ENCODE results near the gene SOHLH1.
"Not testable (repeated sequence)": the region's sequence is repeated elsewhere in the genome, so short reads cannot be mapped to it uniquely, and the experiment has no call there.

SOHLH1 gene

DNA sequence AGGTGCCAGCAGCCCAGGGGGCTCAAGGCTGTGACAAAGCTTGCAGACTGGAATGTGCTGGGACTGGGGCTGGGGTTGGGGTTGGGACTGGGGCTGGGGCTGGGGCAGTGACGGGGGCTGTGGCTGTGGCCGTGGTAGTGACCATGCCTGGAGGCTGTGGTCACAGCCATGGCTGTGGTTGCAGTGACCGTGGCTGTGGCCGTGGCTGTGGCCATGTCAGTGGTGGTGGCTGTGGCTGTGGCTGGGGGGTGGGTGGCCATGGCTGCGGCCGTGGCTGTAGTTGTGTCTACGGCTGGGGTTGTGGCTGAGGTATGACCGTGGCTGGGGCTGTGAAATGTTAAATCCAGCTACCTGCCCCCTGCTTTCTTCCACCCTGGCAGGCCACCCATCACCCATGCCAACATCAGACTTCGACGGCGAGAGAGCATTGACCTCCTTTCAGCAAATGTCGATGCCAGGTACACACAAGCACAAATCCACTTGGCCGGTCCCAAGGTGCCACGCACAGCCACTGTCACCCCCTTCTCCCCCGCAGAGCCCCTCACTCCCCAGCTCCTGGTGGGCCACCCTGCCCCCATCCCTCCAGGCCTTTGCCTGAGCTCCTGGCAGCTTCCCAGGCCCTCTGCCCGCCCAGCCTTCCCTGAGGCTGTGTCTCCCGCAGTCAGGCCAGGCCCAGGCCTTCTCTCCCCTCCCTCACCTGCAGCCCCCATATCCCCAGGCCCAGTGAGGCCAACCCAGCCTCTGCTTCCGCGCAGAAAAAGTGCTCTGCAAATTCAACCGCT is 20.9 kb downstream of the SOHLH1 start:
- no peak for DNase-seq (ENCODE audit: low spot score)

DNA sequence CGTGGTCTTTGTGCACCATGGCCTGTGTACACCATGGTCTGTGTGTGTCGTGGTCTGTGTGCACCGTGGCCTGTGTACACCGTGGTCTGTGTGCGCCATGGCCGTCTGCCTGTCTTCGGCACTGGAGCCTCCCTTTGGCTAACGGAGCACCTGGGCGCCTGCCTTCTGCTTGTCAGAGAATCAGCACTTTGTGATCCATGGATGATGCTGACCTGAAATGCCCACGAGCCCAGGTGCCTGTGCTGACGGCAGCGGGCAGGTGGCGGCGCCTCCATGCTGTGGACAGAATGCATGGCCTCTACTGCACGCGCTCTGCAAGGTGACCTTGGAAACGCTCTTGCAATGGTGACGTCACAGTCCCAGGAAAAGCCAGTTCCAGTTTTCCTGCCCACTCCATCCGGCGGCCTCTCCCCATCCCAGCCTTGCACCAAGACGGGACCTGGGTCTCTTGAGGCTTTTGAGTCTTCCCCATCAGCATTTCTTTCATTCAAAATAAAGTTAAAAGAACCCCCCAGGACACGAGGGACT is 21.6 kb downstream of the SOHLH1 start:
- no peak for DNase-seq (ENCODE audit: low spot score)

GRCh38 chr9:135676891-135677290 is 22.4 kb downstream of the SOHLH1 start:
- DNase-seq (ENCODE audit: low spot score) = no peak

GRCh38 chr9:135674977-135675376 is 24.3 kb downstream of the SOHLH1 start:
- DNase-seq (ENCODE audit: low spot score) = no peak

- DNase-seq (ENCODE audit: low spot score) = no peak
These were observed 25.3 kb downstream of the SOHLH1 start for GRCh38 chr9:135673941-135674340.

- not testable (repeated sequence) for DNase-seq (ENCODE audit: low spot score)
These were observed 26.5 kb downstream of the SOHLH1 start for GRCh38 chr9:135672786-135673185.

GRCh38 chr9:135671591-135672041 is 27.7 kb downstream of the SOHLH1 start:
- no peak for DNase-seq (ENCODE audit: low spot score)

- no peak for DNase-seq (ENCODE audit: low spot score)
These were observed 28.3 kb downstream of the SOHLH1 start for GRCh38 chr9:135670721-135671590.

GRCh38 chr9:135669616-135670285 is 29.5 kb downstream of the SOHLH1 start:
- DNase-seq (ENCODE audit: low spot score) = no peak

GRCh38 chr9:135669018-135669417 is 30.3 kb downstream of the SOHLH1 start:
- DNase-seq (ENCODE audit: low spot score) = not testable (repeated sequence)

- no peak for DNase-seq (ENCODE audit: low spot score)
These were observed 31.7 kb downstream of the SOHLH1 start for GRCh38 chr9:135667463-135668001.

GRCh38 chr9:135666534-135667462 is 32.5 kb downstream of the SOHLH1 start:
- no peak for DNase-seq (ENCODE audit: low spot score)

- DNase-seq (ENCODE audit: low spot score) = no peak
These were observed 33.5 kb downstream of the SOHLH1 start for GRCh38 chr9:135665795-135666189.

- no peak for DNase-seq (ENCODE audit: low spot score)
These were observed 34.2 kb downstream of the SOHLH1 start for GRCh38 chr9:135664801-135665794.

GRCh38 chr9:135664266-135664665 is 35.0 kb downstream of the SOHLH1 start:
- no peak for DNase-seq (ENCODE audit: low spot score)

GRCh38 chr9:135663857-135664256 is 35.4 kb downstream of the SOHLH1 start:
- DNase-seq (ENCODE audit: low spot score) = no peak

GRCh38 chr9:135663451-135663770 is 35.9 kb downstream of the SOHLH1 start:
- DNase-seq (ENCODE audit: low spot score) = no peak

DNA sequence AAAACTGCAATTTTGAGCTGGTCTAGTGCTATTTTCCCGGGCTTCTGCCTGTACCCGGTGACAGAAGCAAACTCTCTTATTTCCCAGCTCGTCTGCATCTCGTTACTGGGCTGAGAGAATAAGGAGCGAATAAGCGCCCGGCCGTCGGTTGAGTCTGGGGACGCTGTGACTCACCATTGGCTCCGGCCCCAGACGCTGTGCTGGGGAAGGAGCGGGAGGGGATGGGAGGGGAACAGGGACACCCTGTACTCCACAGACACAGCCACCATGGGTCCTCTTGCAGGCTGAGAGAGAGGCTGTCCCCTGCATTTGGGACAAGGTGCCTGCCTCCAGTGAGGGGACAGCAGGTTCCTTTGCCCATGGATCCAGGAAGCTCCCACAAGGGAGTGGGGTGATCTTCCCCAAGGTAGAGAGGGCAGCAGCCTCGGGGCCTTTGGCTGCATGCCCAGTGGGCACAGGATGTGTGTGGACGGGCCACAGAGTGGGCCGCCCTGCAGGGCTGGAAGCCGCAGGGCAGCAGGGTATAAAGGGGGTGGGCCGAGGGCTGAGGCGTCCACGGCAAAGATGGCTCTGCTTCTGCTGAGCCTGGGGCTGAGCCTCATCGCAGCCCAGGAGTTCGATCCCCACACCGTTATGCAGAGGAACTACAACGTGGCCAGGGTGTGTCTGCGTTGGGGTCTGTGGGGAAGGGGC is 36.4 kb downstream of the SOHLH1 start, which contains the start of gene LCN9:
TSS of gene LCN9 (plus strand) at position 552 of the 693 bp plus-strand sequence. CDS start at position 565, 13 bp downstream.
- no peak for DNase-seq (ENCODE audit: low spot score)
